Loucy (cell line): Measurements from ENCODE around the gene PDE10A.

Experiments
- H2AFZ ChIP-seq: fragments of 200-600 bp; sonication (generic); 2 replicates; pipeline ENCODE4 v1.6.0; 2016; ENCODE audit warnings: antibody characterized with exemption, mild to moderate bottlenecking, low read length, moderate library complexity
- H3F3A ChIP-seq: fragments of 200-600 bp; 2 replicates; pipeline ENCODE4 v1.6.0; 2016; ENCODE audit warnings: antibody characterized with exemption, low read depth, mild to moderate bottlenecking
- H3K27me3 ChIP-seq: fragments of 200-600 bp; sonication (generic); 2 replicates; pipeline ENCODE4 v1.6.1; 2014; ENCODE audit warnings: low read length, mild to moderate bottlenecking; ENCODE audit not compliant: insufficient read depth, poor library complexity, severe bottlenecking
- H3K36me3 ChIP-seq: fragments of 200-600 bp; sonication (generic); 2 replicates; pipeline ENCODE4 v1.6.1; 2016; ENCODE audit warnings: low read length; ENCODE audit not compliant: insufficient read depth
- H3K4me1 ChIP-seq: fragments of 200-600 bp; sonication (generic); 2 replicates; pipeline ENCODE4 v1.5.1; 2014; ENCODE audit warnings: low read length, mild to moderate bottlenecking; ENCODE audit not compliant: insufficient read depth, poor library complexity, severe bottlenecking
- H3K4me2 ChIP-seq: fragments of 200-600 bp; sonication (generic); 2 replicates; pipeline ENCODE4 v1.6.0; 2014; ENCODE audit warnings: antibody characterized with exemption, low read length, low read depth, mild to moderate bottlenecking; ENCODE audit not compliant: poor library complexity, severe bottlenecking
- H3K4me3 ChIP-seq: fragments of 200-600 bp; sonication (generic); 2 replicates; pipeline ENCODE4 v1.5.1; 2014; ENCODE audit warnings: low read length, mild to moderate bottlenecking, mixed read lengths; ENCODE audit not compliant: poor library complexity, severe bottlenecking
- H3K79me2 ChIP-seq: fragments of 200-600 bp; sonication (generic); 2 replicates; pipeline ENCODE4 v1.6.1; 2014; ENCODE audit warnings: low read length; ENCODE audit not compliant: insufficient read depth
- H3K9ac ChIP-seq: fragments of 200-600 bp; sonication (generic); 2 replicates; pipeline ENCODE4 v1.6.0; 2014; ENCODE audit warnings: mild to moderate bottlenecking, low read depth, low read length, moderate library complexity; ENCODE audit not compliant: poor library complexity, severe bottlenecking
- H3K9me2 ChIP-seq: fragments of 200-600 bp; sonication (generic); replicated peaks from 2 replicates; pipeline ENCODE4 v1.6.1; 2016; ENCODE audit warnings: low read depth, low read length, mixed read lengths
- H3K9me3 ChIP-seq: fragments of 200-600 bp; sonication (generic); 2 replicates; pipeline ENCODE4 v1.6.1; 2014; ENCODE audit warnings: mild to moderate bottlenecking, antibody characterized with exemption, low read length, low read depth; ENCODE audit not compliant: insufficient read depth
- H4K20me1 ChIP-seq: fragments of 200-600 bp; sonication (generic); 2 replicates; pipeline ENCODE4 v1.6.0; 2014; ENCODE audit warnings: antibody characterized with exemption, low read length, mild to moderate bottlenecking; ENCODE audit not compliant: insufficient read depth, poor library complexity, severe bottlenecking
- CTCF ChIP-seq: fragments of 200-600 bp; sonication (generic); conservative IDR thresholded peaks from 2 replicates; pipeline ENCODE4 v1.5.1; 2014; ENCODE audit warnings: mild to moderate bottlenecking, antibody characterized with exemption, low read length
- EZH2phosphoT487 ChIP-seq: fragments of 200-600 bp; IDR thresholded peaks from 2 replicates; pipeline ENCODE4 v1.6.1; 2018; ENCODE audit warnings: antibody characterized with exemption, mild to moderate bottlenecking, moderate library complexity, borderline replicate concordance

Gene PDE10A

DNA sequence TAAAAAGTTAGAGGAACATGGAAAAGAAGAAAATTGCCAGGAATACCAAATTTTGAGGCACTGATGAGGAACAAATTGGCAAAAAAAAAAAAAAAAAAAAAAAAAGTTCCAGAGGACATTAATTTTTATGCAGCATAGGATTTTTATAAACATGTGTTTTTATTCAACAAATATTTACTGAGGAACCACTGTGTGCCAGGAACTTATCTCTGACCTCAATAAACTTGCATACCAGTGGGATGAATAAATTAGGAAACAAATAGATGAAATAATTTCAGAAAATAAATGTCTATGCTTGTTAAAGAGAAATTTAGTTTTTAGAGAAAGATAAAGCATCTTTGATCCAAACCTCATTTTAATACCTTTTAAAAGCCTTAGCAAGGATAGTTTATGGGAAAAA is 175.1 kb downstream of the PDE10A start:
- Histone ChIP-seq H3K36me3 (no peaks in the 10 kb centered on the region), H3K4me1 (no peaks in the 10 kb centered on the region), H3K9me3 (no peaks in the 10 kb centered on the region), H3K79me2 (no peaks in the 10 kb centered on the region), H3K9ac (no peak overlapping the region), H3K27me3 (no peaks in the 10 kb centered on the region), H3K4me3 (no peak overlapping the region), H4K20me1 (no peaks in the 10 kb centered on the region), H3K4me2 (no peak overlapping the region), H3F3A (no peaks in the 10 kb centered on the region), H3K9me2 (no peaks in the 10 kb centered on the region), H2AFZ (no peak overlapping the region)
- TF ChIP-seq EZH2phosphoT487 = no peak
- no peak for TF ChIP-seq CTCF

DNA sequence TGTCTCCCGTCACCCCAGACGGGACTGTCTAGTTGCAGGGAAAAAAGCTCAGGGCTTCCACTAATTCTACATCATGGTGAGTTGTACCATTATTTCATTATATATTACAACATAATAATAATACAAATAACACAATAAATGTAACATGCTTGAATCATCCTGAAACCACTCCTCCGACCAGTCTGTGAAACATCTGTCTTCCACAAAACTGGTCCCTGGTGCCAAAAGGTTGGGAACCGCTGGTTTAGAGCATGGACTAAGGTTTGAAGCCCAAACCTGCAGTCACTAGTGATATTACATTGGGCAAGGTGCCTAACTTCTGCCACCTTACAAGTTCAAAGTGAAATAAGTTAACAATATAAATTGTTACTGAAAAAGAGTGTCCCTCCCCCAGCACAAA is 175.7 kb downstream of the PDE10A start:
- Histone ChIP-seq H2AFZ (no peak overlapping the region), H3K9ac (no peak overlapping the region), H4K20me1 (no peaks in the 10 kb centered on the region), H3F3A (no peaks in the 10 kb centered on the region), H3K9me2 (no peaks in the 10 kb centered on the region), H3K36me3 (no peaks in the 10 kb centered on the region), H3K4me1 (no peaks in the 10 kb centered on the region), H3K4me3 (no peak overlapping the region), H3K9me3 (no peaks in the 10 kb centered on the region), H3K79me2 (no peaks in the 10 kb centered on the region), H3K4me2 (no peak overlapping the region), H3K27me3 (no peaks in the 10 kb centered on the region)
- TF ChIP-seq CTCF (no peak), EZH2phosphoT487 (no peak)

- Histone ChIP-seq H3K9me3 (no peaks in the 10 kb centered on the region), H3K36me3 (no peaks in the 10 kb centered on the region), H2AFZ (no peak overlapping the region), H3K79me2 (no peaks in the 10 kb centered on the region), H3K9ac (no peak overlapping the region), H3K27me3 (no peaks in the 10 kb centered on the region), H3F3A (no peaks in the 10 kb centered on the region), H3K9me2 (no peaks in the 10 kb centered on the region), H3K4me2 (no peak overlapping the region), H3K4me3 (no peak overlapping the region), H3K4me1 (no peaks in the 10 kb centered on the region), H4K20me1 (no peaks in the 10 kb centered on the region)
- no peak for TF ChIP-seq EZH2phosphoT487
- no peak for TF ChIP-seq CTCF
Measured at GRCh38 chr6:165486183-165487137, 176.6 kb downstream of the PDE10A start.
